ENCODE results near the gene HIVEP3.
"Not testable (repeated sequence)": the region's sequence is repeated elsewhere in the genome, so short reads cannot be mapped to it uniquely, and the experiment has no call there.

Gene HIVEP3

DNA sequence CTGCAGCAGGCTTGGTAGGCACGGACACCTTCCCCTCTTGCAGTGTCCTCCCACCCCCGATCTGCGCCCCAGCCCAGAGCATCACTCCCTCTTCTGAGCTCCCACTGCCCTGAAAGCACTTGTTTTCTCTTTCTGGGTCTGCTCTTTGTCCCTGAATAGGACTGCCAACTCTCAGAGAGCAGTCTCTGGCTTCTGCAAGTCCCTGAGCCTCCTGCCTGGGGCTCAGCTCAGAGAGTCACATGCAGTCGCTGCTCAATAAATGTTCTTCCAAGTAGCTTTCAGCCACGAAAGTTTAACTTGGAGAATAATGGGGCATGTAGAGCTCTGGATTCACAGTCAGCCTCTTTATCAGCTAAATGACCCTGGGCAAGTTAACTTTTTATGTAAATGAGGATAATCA, 205.6 kb downstream of the HIVEP3 start:
- no peak for DNase-seq (ENCODE audit: low read depth in 2 of 2)

DNA sequence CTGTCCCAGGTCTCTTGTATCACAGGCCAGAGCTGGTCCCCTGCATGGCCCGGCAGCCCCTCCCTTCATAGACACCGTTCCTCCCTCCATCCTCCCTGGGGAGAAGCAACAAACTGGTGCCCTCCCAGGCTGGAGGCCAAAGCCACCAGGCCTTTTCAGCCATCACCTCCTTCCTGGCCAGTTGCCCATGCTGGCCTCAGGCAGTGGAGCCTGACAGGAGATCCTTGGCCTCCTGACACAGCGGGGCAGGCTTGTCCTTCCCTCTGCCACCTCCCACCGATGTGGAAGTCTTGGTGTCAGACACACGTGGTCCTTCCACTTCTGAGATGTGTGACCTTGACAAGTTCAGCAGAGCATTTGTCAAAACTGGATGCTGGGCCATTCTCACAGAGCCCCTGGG, 206.0 kb downstream of the HIVEP3 start:
- DNase-seq (ENCODE audit: low read depth in 2 of 2), result no peak

DNA sequence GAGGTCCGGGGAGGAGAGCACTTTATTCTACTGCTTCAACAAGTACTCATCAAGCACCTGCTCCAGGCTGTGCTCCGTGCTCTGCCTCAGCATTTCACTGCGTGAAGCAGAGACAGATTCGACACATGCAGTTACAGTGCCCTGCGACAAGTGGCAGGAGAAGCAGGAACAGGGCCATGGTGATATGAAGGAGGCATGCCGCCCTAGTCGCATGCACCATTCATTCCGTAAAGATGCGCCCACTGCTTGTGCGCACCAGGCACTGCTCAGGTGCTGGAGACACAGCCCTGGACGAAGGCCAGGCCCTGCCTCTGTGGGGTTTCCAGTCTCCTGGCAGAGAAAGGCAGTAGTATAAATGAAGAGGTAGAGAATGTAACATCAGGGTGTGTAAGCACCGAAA, 206.6 kb downstream of the HIVEP3 start:
- DNase-seq (ENCODE audit: low read depth in 2 of 2), result no peak

DNA sequence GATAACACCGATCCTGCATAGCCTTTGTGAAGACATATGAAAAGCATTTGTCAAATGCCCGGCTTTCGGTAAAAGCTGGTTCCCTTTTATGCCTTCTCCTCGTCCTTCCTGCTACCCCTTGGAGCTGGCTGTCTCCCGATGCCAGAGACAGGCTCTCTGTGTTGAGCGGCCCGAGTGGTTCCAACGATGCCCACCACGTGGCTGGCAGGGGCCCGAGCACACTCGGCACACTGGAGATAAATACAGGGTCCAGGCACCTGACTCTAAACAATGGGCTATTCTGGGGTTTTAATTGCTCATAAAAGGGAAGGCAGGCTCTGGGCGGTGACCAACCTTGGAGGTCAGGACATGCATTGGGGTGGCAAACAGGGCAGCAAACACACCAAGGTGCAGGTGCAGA, 207.1 kb downstream of the HIVEP3 start:
- DNase-seq (ENCODE audit: low read depth in 2 of 2), result no peak

DNA sequence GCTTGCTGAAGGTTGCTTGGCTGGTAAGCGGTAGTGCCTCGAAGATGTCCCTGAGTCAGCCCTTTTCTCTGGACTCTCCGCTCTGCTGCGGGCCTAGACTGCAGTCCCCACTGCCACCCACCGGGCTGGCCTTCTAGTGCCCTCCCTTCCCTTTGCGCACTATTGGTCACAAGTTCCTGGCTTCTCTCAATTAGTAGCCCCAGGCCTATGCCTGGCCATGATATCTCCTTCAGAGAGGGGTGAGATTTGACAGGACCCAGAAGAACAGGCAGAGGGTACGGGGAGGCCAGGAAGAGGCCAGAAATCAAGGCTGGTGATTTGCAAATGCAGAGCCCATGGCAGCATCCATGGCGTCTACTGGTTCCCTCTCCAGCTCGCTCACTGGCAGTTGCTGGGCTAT, 207.7 kb downstream of the HIVEP3 start:
- no peak for DNase-seq (ENCODE audit: low read depth in 2 of 2)

DNA sequence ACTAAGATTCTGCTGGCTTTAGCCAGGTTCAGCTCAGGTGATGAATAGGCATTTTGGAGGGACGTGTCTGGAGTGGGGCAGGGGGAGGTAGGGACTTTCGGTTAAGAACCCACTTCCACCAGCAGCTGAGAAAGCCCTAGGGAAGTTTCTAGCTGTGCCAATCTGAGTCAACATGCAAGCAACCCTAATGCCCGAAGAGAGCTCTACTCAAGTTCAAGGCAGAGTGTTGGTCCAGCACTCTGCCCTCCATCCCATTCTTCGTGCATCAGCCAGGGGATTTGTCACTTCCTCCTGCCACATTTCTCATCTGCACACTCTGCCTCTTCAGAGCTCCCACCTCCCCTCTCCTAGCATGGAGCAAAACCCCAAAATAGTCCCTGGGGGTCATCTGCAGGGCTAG, 208.8 kb downstream of the HIVEP3 start:
- DNase-seq (ENCODE audit: low read depth in 2 of 2), result no peak

DNA sequence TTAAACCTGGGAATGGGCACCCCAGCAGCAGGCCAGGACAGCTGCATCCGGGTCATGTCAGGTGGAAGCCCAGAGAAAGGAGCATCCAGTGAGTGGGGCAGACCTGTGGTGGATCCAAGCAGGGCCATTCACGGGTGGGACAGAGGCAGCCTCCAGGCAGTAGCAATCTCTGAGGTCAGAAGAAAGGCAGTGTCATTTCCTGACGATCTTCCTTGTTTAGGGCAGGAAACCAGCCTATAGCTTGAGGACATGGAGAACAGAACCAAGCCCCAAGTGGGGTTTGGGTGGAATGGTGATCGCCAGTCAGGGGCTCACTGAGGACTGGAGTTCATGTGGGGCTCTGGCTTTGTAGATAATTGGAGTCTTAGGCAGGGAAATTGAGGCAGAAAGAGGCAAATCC, 209.4 kb downstream of the HIVEP3 start:
- DNase-seq (ENCODE audit: low read depth in 2 of 2), result no peak

DNA sequence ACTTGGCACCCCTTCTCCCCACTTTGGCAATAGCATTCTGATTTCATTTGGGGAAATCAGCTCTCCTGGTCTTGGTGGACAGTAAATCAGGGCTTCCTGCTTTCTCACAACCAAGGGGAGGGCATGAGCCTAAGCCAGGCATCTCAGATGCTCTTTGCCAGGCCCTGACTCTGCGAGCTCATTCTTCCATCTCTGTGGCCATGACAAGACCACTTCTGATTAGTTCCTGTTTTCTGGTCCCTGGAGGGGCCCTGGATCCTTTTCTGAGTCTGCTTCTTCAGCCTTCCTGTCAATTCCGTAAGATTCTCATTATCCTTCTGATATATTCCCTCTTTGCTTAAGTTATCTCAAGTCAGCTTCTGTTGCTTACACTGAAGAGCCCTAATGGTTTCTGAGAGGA, 210.4 kb downstream of the HIVEP3 start:
- no peak for DNase-seq (ENCODE audit: low read depth in 2 of 2)

DNA sequence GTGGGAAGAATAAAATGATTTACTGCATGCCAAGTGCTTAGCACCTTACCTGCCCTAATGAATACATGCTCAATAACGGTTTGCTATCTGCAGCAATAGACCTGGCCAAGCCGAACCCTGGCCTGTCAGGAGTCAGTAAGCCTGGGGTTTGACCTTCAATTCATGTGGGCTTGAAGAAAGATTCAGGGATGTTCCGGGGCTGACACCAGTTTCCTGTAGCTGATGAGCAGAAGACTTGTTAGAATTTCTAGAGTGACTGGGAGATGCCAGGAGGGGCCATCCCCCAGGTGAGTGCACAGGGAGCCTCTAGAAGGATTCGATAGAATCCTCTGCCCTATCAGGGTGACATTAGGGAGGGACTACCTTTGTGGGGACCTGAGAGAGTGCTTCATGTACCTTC, 210.9 kb downstream of the HIVEP3 start:
- DNase-seq (ENCODE audit: low read depth in 2 of 2), result no peak

DNA sequence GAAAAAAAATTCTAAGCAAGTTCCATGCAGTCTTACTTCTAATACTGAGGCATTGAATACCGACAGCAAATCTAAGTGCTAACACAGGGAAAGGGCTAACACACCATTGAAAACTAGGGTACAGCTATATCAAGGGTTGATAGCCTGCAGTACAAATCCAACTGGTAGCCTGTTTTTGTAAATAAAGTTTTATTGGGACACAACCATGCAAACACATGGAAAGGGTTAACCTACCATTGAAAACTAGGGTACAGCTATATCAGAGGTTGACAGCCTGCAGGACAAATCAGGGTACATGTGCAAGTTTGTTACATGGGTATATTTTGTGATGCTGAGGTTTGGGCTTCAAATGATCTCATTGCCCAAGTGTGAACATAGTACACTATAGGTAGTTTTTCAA, 212.9 kb downstream of the HIVEP3 start:
- DNase-seq (ENCODE audit: low read depth in 2 of 2), result no peak

DNA sequence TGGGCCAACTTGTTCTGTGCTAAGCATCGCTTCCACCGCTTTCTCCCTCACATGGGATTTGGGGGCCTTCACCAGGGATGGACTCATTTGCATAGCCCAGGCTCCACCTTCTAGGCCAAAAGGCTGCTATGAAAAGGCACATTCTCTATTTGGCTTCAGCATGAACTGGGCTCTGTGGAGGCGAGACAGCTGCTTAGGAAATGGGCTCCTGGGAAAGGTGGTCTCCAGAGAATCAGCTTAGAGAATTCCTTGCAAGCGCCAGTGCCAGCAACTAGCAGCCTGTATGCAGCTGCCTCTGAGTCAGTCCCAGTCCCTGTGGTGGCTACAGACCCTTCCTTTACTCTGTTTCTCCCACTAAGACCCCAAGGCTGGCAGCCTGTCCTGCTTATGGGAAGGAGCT, 214.5 kb downstream of the HIVEP3 start:
- DNase-seq (ENCODE audit: low read depth in 2 of 2), result no peak

DNA sequence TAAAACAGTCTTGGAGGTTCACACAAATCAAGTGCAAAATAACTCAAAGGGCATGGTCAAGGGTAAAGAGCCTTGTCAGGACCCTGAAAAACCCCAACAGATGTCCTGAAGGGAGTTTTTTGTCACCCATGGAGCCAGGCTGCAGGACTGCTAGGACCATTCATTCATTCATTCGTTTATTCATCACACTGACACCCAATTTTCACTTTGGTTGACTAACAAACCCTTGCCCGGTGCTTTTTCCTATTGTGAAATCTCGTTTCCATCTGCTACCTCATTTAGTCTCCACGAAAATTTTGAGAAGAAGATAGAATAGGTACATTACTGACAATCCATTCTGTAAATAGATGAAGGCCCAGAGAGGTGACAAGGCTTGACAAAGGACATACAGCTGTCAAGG, 216.0 kb downstream of the HIVEP3 start:
- no peak for DNase-seq (ENCODE audit: low read depth in 2 of 2)

DNA sequence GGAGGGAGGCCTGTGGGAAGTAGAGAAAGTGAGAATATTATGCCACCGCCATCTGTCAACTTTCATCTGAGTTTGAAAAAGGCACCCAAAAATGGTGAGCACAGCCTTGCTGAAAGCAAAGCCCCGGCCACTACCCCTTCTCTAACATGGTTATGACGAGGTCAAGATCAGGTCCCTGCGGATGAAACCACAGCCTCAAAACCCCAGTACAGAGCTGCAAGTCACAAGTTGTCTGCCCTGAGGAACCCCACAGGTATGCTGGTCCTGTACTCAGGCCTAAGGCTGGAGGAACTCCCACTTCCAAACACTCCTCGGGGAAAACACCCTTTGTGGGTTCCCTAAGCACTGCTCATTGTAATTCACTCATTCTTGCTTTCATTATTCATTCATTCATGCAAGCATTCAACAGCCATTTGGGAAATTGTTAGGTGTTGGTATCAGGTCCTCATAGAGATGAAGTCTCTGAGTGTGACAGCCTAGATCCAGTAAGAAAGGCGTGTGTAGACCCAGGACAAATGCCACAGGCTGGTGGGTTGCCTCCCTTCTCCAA, 217.7 kb downstream of the HIVEP3 start:
- no peak for DNase-seq (ENCODE audit: low read depth in 2 of 2)

DNA sequence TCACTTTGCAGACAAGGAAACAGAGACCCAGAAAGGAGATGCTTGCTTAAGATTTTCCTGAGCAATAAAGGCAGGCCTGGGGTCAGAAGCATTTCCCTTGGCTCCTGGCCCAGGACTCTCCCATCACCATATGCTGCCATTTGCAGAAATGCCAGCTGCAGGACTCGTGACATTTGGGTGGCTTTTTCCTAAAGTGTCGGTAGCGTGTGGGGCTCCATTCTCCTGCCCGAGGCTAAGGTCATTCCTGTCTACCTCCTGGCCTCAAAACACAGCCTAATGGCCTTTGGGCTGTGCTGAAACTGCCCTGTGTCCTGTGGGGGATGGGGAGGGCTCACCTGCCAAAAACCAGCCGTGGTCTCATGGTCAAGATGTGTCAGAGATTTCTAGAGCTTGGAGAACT, 218.1 kb downstream of the HIVEP3 start:
- DNase-seq (ENCODE audit: low read depth in 2 of 2), result no peak

DNA sequence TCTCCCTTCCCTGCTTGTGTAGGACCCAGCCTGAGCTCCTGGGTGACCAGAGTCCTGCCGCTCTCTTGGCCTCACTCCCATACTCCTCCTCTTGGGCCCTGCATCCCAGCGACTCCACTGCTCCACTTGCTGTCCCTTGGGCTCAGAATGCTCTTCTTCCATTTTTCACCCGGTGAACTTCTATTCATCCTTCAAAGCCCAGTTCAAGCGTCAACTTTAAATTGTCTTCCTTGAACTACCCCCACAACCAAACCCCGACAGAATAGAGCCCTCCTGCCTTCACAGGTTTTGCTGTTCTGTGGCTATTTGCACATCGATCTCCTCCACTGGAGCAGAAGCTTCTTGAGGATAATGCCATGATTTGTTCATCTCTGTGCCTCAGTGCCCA, 218.9 kb downstream of the HIVEP3 start:
- no peak for DNase-seq (ENCODE audit: low read depth in 2 of 2)

DNA sequence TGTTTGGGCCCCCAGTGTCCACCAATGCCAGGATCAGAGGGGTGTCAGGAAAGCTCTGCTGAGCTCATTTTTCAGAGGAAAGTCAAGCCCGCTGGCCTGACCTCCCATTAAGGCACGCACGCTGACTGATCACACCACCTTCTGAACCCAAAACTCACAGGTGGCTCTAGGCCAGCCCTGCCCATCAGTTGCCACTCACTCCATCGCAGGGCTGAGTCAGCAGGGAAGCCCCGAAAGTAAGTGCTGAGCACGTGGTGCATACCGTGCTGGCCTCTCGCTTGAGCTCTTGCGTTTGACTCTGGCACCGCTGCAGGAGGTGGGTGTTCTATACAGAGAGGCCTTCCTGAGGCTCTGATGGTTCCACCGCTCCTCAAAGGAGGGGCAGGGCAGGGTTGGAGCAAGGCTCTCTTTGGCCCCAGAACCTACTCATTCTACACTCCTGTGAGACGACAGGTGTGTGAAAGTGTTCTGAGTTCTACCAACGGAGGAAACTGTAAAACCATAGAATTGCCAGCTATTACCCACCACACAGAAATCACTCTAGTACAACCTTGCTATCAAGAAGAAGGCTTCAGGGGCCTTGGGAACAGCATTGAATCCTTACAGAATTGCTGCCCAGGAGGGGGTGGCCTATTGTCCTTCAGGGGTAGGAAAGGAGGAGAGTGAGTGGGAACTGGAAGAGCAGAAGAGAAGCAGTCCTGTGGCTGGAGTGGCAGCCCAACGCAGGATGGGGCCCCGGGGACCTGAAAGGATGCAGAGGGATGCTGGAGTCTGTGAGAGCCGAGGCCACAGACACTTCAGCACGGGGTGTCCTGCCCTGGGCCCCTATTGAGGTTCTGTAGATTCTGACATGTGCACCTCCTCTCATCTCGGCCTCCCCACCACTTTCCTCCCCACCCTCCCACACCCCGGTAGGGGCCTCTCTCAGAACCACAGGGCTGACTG, 219.5 kb downstream of the HIVEP3 start:
- DNase-seq (ENCODE audit: low read depth in 2 of 2), result no peak

DNA sequence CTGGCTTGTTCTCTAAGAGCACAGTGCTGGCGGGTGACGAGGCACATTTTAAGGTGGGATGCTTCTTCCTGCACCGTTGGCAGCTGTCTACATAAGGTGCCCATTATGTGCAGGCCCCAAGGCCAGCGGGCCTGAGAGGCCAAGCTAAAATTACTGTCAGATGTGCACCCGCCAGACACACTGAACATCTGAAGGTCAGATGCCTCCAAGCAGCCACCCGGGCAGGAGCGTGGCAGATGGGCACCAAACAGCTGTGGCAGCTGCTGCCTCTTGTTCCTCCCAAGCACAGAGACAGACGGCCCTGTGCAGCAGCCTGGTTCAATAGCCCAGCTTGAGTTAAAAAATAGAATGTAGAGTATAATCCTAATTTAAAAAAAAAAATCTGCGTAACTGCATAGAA, 222.3 kb downstream of the HIVEP3 start:
- DNase-seq (ENCODE audit: low read depth in 2 of 2), result no peak

DNA sequence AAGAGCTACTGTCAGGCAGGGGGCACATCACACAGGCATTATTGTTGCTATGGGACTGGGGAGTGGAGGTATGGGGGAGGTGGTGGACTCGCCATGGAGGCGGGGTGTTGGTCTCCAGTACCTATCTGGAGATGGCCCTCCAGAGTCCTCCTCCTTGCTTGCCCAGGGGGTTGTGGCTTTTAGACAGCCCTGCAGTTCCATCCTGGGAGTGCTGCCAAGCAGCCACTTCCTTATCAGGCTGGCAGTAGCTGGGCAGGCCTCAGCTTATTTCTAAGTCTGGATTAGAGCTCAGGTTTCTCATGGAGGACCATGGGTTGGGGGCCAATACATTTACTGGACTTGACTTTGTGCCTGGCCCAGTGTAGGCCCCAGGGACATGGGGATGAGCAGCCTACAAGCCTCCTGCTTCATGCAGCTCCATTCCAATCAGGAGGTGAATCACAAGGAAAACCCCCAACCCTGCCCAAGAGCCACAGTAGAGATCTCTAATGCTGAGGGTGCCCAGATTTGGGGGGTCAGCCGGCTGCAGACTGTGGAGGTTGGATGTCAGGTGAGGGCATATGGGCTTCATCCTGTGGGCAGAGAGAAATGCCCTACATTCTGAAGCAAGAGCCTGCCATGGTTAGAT, 223.5 kb downstream of the HIVEP3 start:
- DNase-seq (ENCODE audit: low read depth in 2 of 2), result no peak

DNA sequence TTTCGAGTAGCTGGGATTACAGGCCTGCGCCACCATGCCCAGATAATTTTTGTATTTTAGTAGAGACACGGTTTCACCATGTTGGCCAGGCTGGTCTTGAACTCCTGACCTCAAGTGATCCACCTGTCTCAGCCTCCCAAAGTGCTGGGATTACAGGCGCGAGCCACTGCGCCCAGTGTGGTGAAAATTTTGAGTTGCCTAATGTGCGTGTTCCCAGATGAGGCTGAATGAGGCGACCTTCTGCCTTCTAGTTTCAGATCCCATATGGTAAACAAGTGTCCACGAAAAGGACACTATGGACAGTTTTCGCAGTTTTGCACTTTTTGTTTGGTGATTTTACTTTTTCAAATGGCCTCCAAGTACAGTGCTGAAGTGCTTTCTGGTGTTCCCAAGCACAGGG, 226.8 kb downstream of the HIVEP3 start:
- not testable (repeated sequence) for DNase-seq (ENCODE audit: low read depth in 2 of 2)

DNA sequence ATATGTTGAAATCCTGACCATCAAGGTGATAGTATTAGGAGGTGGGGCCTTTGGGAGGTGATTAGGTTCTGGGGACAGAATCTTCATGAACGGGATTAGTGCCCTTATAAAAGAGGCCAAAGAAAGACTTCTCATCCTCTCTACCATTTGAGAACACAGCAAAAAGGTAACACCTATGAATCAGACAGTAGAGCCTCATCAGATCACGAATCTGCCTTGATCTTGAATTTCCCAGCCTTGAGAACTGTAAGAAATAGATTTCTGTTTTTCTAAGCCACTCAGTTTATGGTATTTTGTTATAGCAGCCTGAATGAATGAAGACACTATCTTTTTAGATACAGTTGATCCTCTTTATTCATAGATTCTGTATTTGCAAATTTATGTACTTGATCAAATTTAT, 227.3 kb downstream of the HIVEP3 start:
- DNase-seq (ENCODE audit: low read depth in 2 of 2), result no peak

DNA sequence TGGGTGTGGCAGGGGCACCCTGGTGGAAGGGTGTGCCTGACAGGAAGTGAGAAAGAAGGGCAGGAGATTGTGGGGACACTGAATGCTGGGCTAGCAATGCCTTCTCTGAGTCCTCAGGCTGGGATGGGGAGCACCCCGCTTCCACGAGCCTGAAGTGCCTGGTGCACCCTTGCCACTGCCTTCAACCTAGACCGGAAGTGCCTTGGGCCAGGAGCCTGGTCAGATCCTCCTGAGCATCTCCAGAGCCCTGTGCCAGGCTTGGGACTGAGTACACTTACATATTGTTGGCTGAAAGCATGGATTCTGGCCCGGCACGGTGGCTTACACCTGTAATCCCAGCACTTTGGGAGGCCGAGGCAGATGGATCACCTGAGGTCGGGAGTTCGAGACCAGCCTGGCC, 228.4 kb downstream of the HIVEP3 start:
- DNase-seq (ENCODE audit: low read depth in 2 of 2), result no peak

DNA sequence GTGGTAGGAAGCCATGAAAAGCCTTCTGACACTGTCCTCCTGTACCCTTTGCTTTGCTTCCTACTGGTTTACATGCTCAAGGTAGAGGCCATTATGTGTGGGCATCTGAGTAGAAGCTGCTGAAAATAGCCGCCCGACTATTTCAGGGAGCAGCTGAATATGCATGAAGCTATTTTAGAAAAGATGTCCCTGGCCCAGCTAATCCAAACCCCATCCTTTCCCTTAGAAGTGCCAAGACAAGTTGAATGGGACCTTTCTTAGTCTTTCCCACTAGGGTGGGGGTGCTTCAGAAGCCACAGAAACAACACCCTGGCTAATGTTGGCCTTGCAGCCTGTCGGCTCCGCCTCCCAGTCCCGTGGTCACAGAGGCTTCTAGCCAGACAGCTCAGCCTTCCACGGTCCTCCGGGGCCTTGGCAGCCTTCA, 229.2 kb downstream of the HIVEP3 start:
- no peak for DNase-seq (ENCODE audit: low read depth in 2 of 2)

DNA sequence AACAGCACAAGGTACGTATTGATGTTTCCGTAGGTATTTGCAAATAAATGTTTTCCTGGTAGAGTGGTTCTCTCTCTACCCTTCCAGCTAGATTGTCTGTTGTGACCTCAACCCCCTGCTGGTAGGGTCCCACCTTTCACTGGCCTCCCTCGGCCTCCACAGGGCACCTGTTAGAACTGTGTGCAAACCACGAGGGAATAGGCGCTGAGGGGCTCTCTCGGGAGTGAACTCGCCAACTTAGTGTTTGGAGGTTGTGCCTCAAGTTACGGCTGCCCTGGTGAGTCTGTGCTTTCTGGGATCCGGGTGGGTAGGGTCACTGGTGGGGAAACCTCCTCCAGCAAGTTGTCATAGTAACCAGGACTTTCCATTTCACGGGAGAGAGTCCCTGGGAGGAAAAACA, 229.6 kb downstream of the HIVEP3 start:
- no peak for DNase-seq (ENCODE audit: low read depth in 2 of 2)

Data from fibroblast of skin of left quadriceps (primary cell).